K562 (cell line): ENCODE results near the gene ZNF277. TPM values are rescaled to one million over a fixed set of nuclear protein-coding genes. Genes with fewer than 3 reads are reported as not detected.
A peak's percentile ranks its signal among the peaks of the same experiment; 100 is the strongest.

ENCODE experiments used
- ATAC-seq: fragments of 200-7000 bp; cut with Tn5 transposase; 3 replicates; pipeline ENCODE4 v1.9.1; 2020; ENCODE audit warnings: moderate library complexity
- BruUV-seq: library from RNA; stranded (reverse); fragments of 400-500 nt; replicated peaks from 2 replicates; lab custom pipeline; 2021; lab: Mats Ljungman, UMichigan
- CTCF ChIA-PET: fragments of 300-600 bp; formaldehyde crosslinking; extraction: SDS; loops from one replicate; lab custom pipeline; 2021; ENCODE audit warnings: low intra/inter-chr PET ratio; lab: Yijun Ruan, JAX
- POLR2A ChIA-PET: fragments of 300-600, 350-650 bp; sonication (Branson Sonifier 250); formaldehyde crosslinking; extraction: SDS; loops from one replicate; lab custom pipeline; 2021; ENCODE audit warnings: antibody characterized with exemption, inconsistent platforms; lab: Yijun Ruan, JAX
- DNase-seq, 4 experiments: peaks; one replicate each; pipeline versions ENCODE4 v3.0.0 to v3.0.0-alpha.2; 2011 to 2018; ENCODE audit warnings: low spot score in 3 of 4, mixed read lengths in 3 of 4; ENCODE audit errors: extremely low read depth in 1 of 4
- FAIRE-seq: peaks from 2 replicates; lab custom pipeline; 2011; peaks lifted over from hg19 to GRCh38; lab: Jason Lieb, UNC
- H2AFZ ChIP-seq: 2 replicates; pipeline ENCODE4 v1.6.0; 2011; ENCODE audit warnings: low read depth, low read length, control low read depth, inconsistent platforms
- H3K27ac ChIP-seq: fragments of 200-600 bp; 3 replicates; pipeline ENCODE4 v1.8.0; 2011; ENCODE audit warnings: low read depth, mild to moderate bottlenecking, control low read depth, inconsistent platforms, low read length, moderate library complexity, mixed read lengths; ENCODE audit errors: extremely low read depth
- H3K27me3 ChIP-seq, 2 experiments: fragments of 300-600 bp in 1 of 2; 2 replicates in 1 of 2; 3 replicates in 1 of 2; pipeline versions ENCODE4 v1.6.0 to v1.8.0; 2011; ENCODE audit warnings: inconsistent platforms in 2 of 2, low read length in 2 of 2, mild to moderate bottlenecking in 1 of 2, mixed read lengths in 1 of 2, moderate library complexity in 1 of 2; ENCODE audit not compliant: control insufficient read depth in 2 of 2, insufficient read depth in 2 of 2
- H3K36me3 ChIP-seq: fragments of 300-600 bp; 3 replicates; pipeline ENCODE4 v1.8.0; 2011; ENCODE audit warnings: mild to moderate bottlenecking, low read length, inconsistent platforms; ENCODE audit not compliant: control insufficient read depth, insufficient read depth
- H3K4me1 ChIP-seq, 2 experiments: fragments of 200-600 bp in 1 of 2; replicated peaks in 1 of 2; 2 replicates in 1 of 2; 3 replicates in 1 of 2; pipeline versions ENCODE4 v1.5.1 to v1.8.0; 2011; ENCODE audit warnings: inconsistent platforms in 2 of 2, low read length in 2 of 2, mild to moderate bottlenecking in 1 of 2, mixed read lengths in 1 of 2, moderate library complexity in 1 of 2; ENCODE audit not compliant: control insufficient read depth in 2 of 2, insufficient read depth in 2 of 2
- H3K4me2 ChIP-seq: 2 replicates; pipeline ENCODE4 v1.6.1; 2011; ENCODE audit warnings: low read length, control low read depth, inconsistent platforms, mixed read lengths; ENCODE audit not compliant: insufficient read depth
- H3K4me3 ChIP-seq: fragments of 200-600 bp; sonication (generic), shearing (Covaris generic); 2 replicates; pipeline ENCODE4 v1.5.1; 2016; ENCODE audit warnings: control low read depth, inconsistent platforms
- H3K79me2 ChIP-seq: fragments of 200-600 bp; 3 replicates; pipeline ENCODE4 v1.8.0; 2011; ENCODE audit warnings: low read length, inconsistent platforms; ENCODE audit not compliant: control insufficient read depth, insufficient read depth
- H3K9ac ChIP-seq, 2 experiments: 2 replicates each; pipeline versions ENCODE4 v1.6.0 to v1.6.1; 2011; ENCODE audit warnings: low read depth in 2 of 2, low read length in 2 of 2, control low read depth in 1 of 2, inconsistent platforms in 1 of 2, mild to moderate bottlenecking in 1 of 2, mixed read lengths in 1 of 2; ENCODE audit not compliant: insufficient read depth in 1 of 2
- H3K9me1 ChIP-seq: one replicate; pipeline ENCODE4 v1.6.0; 2011; ENCODE audit warnings: inconsistent platforms, mild to moderate bottlenecking, low read length, moderate library complexity; ENCODE audit not compliant: control insufficient read depth, insufficient read depth
- H3K9me3 ChIP-seq: replicated peaks from 2 replicates; pipeline ENCODE4 v1.5.1; 2011; ENCODE audit warnings: low read depth, low read length, inconsistent platforms; ENCODE audit not compliant: control insufficient read depth, insufficient read depth
- H4K20me1 ChIP-seq: replicated peaks from 2 replicates; pipeline ENCODE4 v1.6.1; 2011; ENCODE audit warnings: low read length, inconsistent platforms, mixed read lengths; ENCODE audit not compliant: control insufficient read depth, insufficient read depth
- CEBPB ChIP-seq: fragments of 450-650 bp; IDR thresholded peaks from 2 replicates; pipeline ENCODE4 v1.6.1; 2016; ENCODE audit warnings: missing genetic modification characterization, missing compliant biosample characterization
- CEBPG ChIP-seq, 3 experiments: fragments of 200-800 bp in 1 of 3; sonication (Bioruptor generic) in 1 of 3; sonication (generic) in 1 of 3; formaldehyde crosslinking in 1 of 3; IDR thresholded peaks in 2 of 3; conservative IDR thresholded peaks in 1 of 3; 2 replicates each; pipeline versions ENCODE4 v1.6.1 to v1.8.0; 2016 to 2022; ENCODE audit warnings: missing compliant biosample characterization in 2 of 3, missing genetic modification characterization in 2 of 3, mild to moderate bottlenecking in 1 of 3, missing genetic modification reagents in 1 of 3
- WGBS: fragments of 100-300 bp; shearing (Covaris generic); methylation state at CpG from one replicate; pipeline ENCODE4 v1.1.6; 2016; ENCODE audit warnings: low coverage, mixed read lengths; ENCODE audit not compliant: insufficient coverage; ENCODE audit errors: missing lambda C conversion rate; 5-methylcytosine and 5-hydroxymethylcytosine counted together
- in situ Hi-C: fragments of 300-500 bp; cut with MboI; formaldehyde crosslinking; loops from 4 replicates; pipeline ENCODE4 v1.15.0; 2018; ENCODE audit warnings: inconsistent platforms, mixed read lengths
- intact Hi-C: fragments of 100-400 bp; cut with micrococcal nuclease; formaldehyde crosslinking; loops from 2 replicates; pipeline ENCODE4 v1.14.2; 2022
- polyA plus RNA-seq, 8 experiments: library from polyadenylated mRNA; depleted of rRNA in 4 of 8; stranded (reverse) in 5 of 8; unstranded in 3 of 8; fragments of >200 nt; fragmentation: Nextera tagmentation in 2 of 8; fragmentation: Illumina TruSeq in 1 of 8; extraction: Ambion mirVana in 2 of 8; extraction: Trizol in 1 of 8; gene quantifications; 2 replicates each; pipeline versions ENCODE4 v1.2.1 to v1.2.3, GENCODE V29; 2011 to 2014; ENCODE audit warnings: inconsistent platforms in 1 of 8, missing spikeins in 1 of 8
- total RNA-seq, 7 experiments: library from RNA; depleted of rRNA in 6 of 7; stranded (reverse); fragments of >200 nt in 6 of 7; fragmentation: Illumina TruSeq in 2 of 7; extraction: Trizol in 2 of 7; gene quantifications; 2 replicates each; pipeline versions ENCODE4 v1.2.1 to v1.2.3, GENCODE V29; 2011 to 2021; ENCODE audit warnings: low replicate concordance in 1 of 7
- TF ChIP-seq, protein P1 (sequence below): fragments of 450-650 bp; formaldehyde crosslinking; conservative IDR thresholded peaks from 2 replicates; pipeline ENCODE4 v1.4.0; 2022; ENCODE audit warnings: mild to moderate bottlenecking, missing genetic modification characterization

ZNF277 gene
- total and polyA plus RNA-seq, 9 of the 15 experiments (the other 6 are each of a cell fraction or from before 2014, with no cell fraction given) = 18.8 to 33.5 (median 27.7) TPM

DNA sequence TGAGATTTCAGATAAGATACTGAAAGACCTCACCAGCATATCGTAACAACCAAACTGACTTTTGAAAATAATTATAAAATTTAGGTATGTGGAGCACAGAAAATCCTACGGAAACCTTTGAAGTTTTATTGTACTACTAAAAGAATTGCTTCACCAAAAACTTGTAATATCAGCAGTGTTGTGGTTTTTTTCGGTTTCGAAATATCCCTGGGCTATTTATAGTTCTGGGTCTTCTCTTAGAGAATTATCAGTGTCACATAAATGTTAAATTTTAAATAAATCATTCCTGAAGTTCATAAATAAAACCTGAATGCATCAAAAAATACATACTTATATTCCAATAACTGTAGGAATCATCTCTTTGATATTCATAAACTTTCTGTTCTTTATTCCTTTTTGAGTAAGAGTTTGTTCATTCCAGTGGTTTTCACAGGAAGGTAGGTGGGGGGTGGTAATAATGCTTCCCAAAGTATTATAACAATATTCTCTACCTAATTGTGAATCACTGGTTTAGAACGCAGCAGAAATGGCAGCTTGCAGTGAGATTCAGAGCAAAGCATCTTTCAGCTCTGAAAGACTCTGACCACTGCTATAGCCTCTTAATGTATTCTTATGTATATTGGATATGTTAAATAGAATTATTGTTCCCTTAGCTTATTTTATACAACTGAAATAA, 60.2 kb downstream of the ZNF277 start:
- intact Hi-C loops = no loop called here
- POLR2A ChIA-PET = interaction anchor here (1.3 kb wide), 1 partner anchor 9 kb away, joined by 4 read pairs; no protein-coding TSS in a partner anchor
- no peak overlapping the region for H3K4me3 ChIP-seq

More for the DNA sequence above, 60.2 kb downstream of the ZNF277 start:
- DNase-seq = no peak
- H3K9ac ChIP-seq = no peak overlapping the region
- peaks cover 9% of the 10 kb centered on the region; the same call in 1 of the 2 replicates for H4K20me1 ChIP-seq
- in situ Hi-C loops = no loop called here
- no peaks in the 10 kb centered on the region; a peak in 1 of 5 replicates for H3K4me1 ChIP-seq
- H3K9me3 ChIP-seq = no peaks in the 10 kb centered on the region
- no peak overlapping the region for H2AFZ ChIP-seq
- H3K27me3 ChIP-seq = no peaks in the 10 kb centered on the region
- H3K79me2 ChIP-seq = no peaks in the 10 kb centered on the region
- H3K36me3 ChIP-seq = no peaks in the 10 kb centered on the region
- 14% methylated on average over 5 of the region's 5 CpGs for WGBS
- CTCF ChIA-PET = no interaction called here
- TF ChIP-seq, protein P1, sequence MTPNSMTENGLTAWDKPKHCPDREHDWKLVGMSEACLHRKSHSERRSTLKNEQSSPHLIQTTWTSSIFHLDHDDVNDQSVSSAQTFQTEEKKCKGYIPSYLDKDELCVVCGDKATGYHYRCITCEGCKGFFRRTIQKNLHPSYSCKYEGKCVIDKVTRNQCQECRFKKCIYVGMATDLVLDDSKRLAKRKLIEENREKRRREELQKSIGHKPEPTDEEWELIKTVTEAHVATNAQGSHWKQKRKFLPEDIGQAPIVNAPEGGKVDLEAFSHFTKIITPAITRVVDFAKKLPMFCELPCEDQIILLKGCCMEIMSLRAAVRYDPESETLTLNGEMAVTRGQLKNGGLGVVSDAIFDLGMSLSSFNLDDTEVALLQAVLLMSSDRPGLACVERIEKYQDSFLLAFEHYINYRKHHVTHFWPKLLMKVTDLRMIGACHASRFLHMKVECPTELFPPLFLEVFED (CRISPR knock-in tag) = no peak
- TF ChIP-seq CEBPG (CRISPR knock-in tag; IDR thresholded peaks at IDR 0.05) (no peak), CEBPG (tag; conservative IDR thresholded peaks at IDR 0.05 in 1 of 2, IDR thresholded peaks at IDR 0.05 in 1 of 2) (peak; percentile 61 to 76), CEBPB (tag) (peak; percentile 61)
- no peak overlapping the region for H3K27ac ChIP-seq
- no peak for ATAC-seq
- no peak for FAIRE-seq
- H3K9me1 ChIP-seq = no peaks in the 10 kb centered on the region
- no TSS peak for BruUV-seq
- no peak overlapping the region for H3K4me2 ChIP-seq
